ENCODE data around the gene TTC38.
"Not testable (repeated sequence)": the region's sequence is repeated elsewhere in the genome, so short reads cannot be mapped to it uniquely, and the experiment has no call there.

Gene TTC38

GRCh38 chr22:46296257-46297150 is 28.7 kb downstream of the TTC38 start, which contains the start of gene GTSE1:
GTSE1 (plus strand) TSS chr22:46296870; CDS start chr22:46297401, 531 bp downstream.
- peak; percentile 98 for DNase-seq (ENCODE audit: low spot score)

GRCh38 chr22:46297151-46297812 is 29.5 kb downstream of the TTC38 start:
- DNase-seq (ENCODE audit: low spot score), result no peak

- DNase-seq (ENCODE audit: low spot score), result no peak
Observed at GRCh38 chr22:46299101-46299500, 31.3 kb downstream of the TTC38 start.

GRCh38 chr22:46300491-46300890 is 32.7 kb downstream of the TTC38 start:
- DNase-seq (ENCODE audit: low spot score), result no peak

GRCh38 chr22:46303347-46303965 is 35.6 kb downstream of the TTC38 start:
- DNase-seq (ENCODE audit: low spot score), result no peak

GRCh38 chr22:46308283-46308988 is 40.6 kb downstream of the TTC38 start:
- no peak for DNase-seq (ENCODE audit: low spot score)

GRCh38 chr22:46309526-46310085 is 41.8 kb downstream of the TTC38 start:
- DNase-seq (ENCODE audit: low spot score), result no peak

- DNase-seq (ENCODE audit: low spot score), result no peak
Observed at GRCh38 chr22:46312056-46312455, 44.2 kb downstream of the TTC38 start.

GRCh38 chr22:46312848-46313247 is 45.0 kb downstream of the TTC38 start:
- DNase-seq (ENCODE audit: low spot score), result not testable (repeated sequence)

- no peak for DNase-seq (ENCODE audit: low spot score)
Observed at GRCh38 chr22:46315976-46316375, 48.2 kb downstream of the TTC38 start.

GRCh38 chr22:46317646-46318045 is 49.8 kb downstream of the TTC38 start:
- DNase-seq (ENCODE audit: low spot score), result no peak

GRCh38 chr22:46318576-46318975 is 50.8 kb downstream of the TTC38 start:
- DNase-seq (ENCODE audit: low spot score), result no peak

GRCh38 chr22:46319319-46319718 is 51.5 kb downstream of the TTC38 start:
- no peak for DNase-seq (ENCODE audit: low spot score)

- DNase-seq (ENCODE audit: low spot score), result no peak
Observed at GRCh38 chr22:46320166-46320710, 52.4 kb downstream of the TTC38 start.

- DNase-seq (ENCODE audit: low spot score), result no peak
Observed at GRCh38 chr22:46320716-46321386, 53.0 kb downstream of the TTC38 start.

- no peak for DNase-seq (ENCODE audit: low spot score)
Observed at GRCh38 chr22:46322711-46323110, 54.9 kb downstream of the TTC38 start.

- no peak for DNase-seq (ENCODE audit: low spot score)
Observed at GRCh38 chr22:46323162-46323561, 55.4 kb downstream of the TTC38 start.

- DNase-seq (ENCODE audit: low spot score), result no peak
Observed at GRCh38 chr22:46326066-46326680, 58.4 kb downstream of the TTC38 start.

- no peak for DNase-seq (ENCODE audit: low spot score)
Observed at GRCh38 chr22:46327691-46328465, 60.1 kb downstream of the TTC38 start.

- no peak for DNase-seq (ENCODE audit: low spot score)
Observed at GRCh38 chr22:46328797-46329196, 61.0 kb downstream of the TTC38 start.

All from CD4-positive, alpha-beta T cell treated with Interleukin-15 for 4 hours (primary cell).